ENCODE data around the gene TLE6.
"Not testable (repeated sequence)": the region's sequence is repeated elsewhere in the genome, so short reads cannot be mapped to it uniquely, and the experiment has no call there.

TLE6 gene

DNA sequence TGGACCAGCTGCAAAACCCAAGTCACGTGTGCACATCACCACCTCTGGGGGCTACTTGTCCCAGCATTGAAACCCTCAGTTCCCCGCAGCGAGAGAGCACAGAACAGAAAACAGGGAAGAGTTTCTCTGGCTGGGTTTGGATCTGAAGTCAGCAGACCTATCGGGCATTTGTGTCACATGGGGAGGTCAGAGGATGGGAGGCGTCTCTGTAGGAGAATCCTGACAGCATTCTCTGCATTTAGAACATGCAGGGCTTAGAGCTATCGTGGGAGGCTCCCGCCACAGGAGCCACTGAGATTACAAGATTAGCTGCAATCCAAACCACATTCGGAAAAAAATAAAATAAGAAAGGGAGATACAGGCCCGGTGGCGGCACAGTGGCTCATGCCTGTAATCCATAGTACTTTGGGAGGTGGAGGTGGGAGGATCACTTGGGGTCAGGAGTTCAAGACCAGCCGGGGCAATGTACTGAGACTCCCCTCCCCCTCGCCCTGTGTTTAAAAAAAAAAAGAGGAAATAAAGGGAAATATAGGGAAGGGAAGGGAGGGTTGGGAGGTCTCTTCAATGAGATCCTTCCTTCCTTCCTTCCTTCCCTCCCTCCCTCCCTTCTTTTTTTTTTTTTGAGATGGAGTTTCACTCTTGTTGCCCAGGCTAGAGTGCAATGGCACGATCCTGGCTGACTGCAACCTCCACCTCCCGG lies 2.9 kb upstream of the TLE6 start:
- DNase-seq (ENCODE audit: low spot score): no peak

DNA sequence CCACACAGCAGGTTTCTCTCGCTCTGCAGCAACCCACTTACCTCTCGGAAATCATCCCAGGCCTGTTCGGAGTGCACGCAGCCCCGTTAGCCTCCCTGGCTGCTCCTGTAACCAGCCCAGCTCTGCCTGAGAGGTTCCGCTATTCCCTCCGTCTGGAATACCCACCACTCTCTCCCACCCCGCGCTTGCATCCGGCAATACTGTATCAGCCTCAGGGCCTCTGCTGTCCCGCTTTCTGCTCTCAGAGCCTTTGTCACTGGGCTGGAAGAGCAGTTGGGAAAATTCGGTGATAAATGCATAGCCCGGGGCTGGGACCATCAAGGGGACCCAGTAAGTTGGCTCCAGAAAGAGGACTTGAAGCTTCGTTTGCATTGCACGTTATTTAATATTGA lies 759 bp upstream of the TLE6 start:
- DNase-seq (ENCODE audit: low spot score): no peak

DNA sequence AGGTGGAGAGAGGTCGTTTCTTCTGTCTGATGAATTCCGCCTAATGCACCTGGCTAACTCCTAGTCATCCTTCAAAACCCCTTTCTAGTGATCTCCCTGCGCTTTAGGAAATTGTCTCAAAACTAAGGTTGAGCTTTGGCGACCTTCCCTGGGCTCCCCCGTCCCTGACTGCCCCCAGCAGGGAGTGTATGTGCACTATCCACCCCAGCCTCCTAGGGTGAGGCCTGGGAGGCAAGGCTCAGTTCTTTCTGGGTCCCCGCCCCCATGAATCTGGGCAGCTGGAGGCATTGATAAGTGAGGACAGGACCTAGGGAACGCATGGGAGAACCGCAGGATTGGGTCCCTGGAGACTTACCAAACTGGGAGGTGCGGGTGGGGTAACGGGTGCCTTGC lies 378 bp downstream of the TLE6 start:
- DNase-seq (ENCODE audit: low spot score): no peak

DNA sequence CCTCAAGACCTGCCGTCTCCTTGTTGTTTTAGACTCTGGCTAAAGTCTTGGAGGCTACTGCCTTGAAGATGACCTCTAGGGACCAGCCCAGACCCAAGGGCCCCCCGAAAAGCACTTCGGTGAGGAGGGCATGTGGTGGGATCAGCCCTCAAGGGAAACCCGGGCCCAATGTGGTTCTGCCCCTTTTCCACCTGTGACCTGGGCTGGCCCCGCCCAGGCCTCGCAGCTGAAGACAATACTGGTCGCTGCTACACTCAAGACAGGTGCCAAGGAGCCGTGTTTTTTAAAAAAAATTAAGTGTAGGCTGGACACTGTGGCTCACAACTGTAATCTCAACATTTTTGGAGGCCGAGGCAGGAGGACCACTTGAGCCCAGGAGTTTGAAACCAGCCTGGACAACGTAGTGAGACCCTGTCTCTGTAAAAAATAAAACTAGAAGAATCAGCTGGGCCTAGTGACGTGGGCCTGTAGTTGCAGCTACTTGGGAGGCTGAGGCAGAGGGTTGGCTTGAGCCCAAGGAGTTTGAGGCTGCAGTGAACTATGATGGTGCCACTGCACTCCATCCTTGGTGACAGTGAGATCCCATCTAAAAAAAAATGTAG lies 903 bp downstream of the TLE6 start:
- no peak for DNase-seq (ENCODE audit: low spot score)

DNA sequence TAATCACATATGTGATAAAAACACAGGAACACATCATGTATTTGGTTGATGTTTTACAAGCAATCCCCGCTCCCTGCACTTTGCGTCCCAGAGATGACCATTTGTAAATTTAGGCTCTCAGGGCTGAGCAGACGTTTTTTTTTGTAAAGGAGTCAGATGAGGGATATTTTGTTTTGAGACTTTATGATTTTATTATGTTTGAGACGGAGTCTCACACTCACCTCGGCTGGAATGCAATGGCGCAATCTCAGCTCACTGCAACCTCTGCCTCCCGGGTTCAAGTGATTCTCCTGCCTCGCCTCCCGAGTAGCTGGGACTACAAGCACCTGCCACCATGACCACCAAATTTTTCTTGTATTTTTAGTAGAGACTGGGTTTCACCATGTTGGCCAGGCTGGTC lies 1.4 kb downstream of the TLE6 start:
- DNase-seq (ENCODE audit: low spot score): no peak

DNA sequence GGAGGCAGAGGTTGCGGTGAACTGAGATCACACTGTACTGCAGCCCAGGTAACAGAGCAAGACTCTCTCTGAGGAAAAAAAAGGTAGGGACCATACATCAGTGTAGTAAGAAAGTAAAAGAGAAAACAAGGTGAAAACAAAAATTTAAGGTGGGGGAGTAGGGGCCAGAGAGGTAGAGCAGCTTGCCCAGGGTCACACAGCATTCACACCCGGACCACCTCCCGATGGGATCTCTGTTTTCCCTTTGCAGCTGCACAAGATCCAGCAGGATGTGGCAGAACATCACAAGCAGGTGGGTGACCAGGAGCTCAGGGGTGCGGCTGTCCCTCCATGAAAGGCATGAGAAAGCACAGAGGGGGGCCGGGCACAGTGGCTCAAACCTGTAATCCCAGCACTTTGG lies 4.5 kb downstream of the TLE6 start:
- no peak for DNase-seq (ENCODE audit: low spot score)

DNA sequence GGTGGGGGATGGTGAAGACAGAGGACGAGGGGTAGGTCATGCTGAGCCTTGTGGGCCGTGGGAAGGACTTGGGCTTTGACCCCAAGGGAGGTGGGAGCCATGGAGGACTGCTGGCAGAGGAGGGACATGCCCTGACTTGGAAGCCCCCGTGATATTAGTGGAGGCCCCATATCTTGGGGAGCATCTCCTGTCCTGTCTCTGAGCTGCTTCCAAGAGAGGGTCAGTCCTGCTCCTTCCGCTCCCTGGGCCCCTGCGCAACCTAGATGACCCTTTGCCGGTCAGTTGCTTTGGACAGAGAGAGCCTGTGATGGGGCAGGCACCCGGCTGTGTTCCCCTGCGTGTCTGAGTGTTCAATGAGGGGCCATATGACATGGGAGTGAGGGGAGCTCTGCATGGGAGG lies 5.2 kb downstream of the TLE6 start:
- DNase-seq (ENCODE audit: low spot score): no peak

DNA sequence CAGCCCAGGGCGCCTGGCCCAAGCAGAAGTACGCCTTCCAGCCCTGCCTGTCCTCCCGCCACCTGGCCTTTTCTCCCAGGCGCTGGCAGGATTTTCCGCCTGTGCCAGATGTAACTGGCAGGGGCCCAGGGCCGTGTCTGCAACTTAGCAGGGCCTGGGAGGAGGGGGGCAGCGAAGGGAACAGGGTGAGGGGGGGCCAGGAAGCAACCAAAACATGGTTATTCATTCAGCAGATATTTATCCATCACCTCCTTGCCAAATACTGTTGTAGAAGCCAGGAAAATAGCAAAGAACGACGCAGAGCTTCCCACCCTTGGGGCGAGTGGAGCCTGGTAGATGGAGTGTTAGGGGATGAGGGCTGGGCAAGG lies 5.6 kb downstream of the TLE6 start:
- peak; percentile 93 for DNase-seq (ENCODE audit: low spot score)

DNA sequence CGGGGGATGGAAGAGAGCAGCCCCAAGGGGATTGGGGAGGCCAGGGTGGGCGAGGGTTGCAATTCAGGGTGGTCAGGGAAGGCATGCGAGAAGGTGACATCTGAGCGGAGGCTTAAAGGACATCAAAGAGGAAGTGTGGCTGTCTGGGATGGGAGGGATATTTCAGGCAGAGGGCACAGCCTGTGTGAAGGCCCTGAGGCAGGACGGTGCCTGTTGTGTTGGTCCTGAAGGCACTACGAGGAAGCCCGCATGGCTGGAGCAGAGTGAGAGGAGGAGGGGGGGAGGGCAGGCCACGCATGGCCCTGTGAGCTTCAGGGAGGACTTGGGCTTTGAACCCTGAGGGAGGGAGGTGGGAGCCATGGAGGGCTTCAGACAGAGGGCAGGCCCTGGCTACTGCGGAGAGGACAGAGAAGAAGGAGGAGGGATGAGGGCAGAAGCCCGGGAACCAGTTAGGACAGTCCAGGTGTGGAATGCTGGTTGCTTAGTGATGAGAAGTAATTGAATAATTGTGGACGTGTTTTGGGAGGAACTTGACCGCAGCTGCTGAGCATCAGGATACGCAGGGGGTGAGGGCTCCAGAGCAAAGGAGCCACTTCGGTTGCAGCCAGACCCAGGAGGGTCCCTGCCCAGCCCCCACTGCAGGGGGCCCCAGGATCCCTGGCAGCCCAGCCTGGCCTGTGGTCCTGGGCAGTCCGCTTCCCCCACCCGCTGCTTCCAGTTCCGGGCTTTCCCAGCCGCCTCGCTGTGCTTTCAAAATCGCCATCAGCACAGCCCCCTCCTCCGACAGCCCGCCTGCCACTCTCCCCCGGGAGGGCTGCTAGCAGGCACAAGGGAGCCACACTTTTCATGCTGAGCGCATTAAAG lies 6.2 kb downstream of the TLE6 start:
- DNase-seq (ENCODE audit: low spot score): peak; percentile 72

DNA sequence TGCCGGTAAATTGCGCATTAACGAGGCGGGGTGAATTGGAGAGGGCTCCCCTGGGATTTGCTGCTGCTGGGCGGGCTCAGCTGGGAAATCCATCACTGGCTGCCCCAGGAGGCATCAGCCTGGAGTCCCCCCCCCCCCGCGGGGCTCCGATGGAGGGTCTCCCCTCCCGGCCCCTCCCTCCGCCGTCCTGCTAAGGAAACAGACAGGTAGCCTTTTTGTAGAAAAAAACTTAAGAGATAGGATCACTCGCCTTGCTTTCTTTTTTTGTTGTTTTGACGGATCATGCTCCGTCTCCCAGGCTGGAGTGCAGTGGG lies 6.8 kb downstream of the TLE6 start:
- peak; percentile 66 for DNase-seq (ENCODE audit: low spot score)

DNA sequence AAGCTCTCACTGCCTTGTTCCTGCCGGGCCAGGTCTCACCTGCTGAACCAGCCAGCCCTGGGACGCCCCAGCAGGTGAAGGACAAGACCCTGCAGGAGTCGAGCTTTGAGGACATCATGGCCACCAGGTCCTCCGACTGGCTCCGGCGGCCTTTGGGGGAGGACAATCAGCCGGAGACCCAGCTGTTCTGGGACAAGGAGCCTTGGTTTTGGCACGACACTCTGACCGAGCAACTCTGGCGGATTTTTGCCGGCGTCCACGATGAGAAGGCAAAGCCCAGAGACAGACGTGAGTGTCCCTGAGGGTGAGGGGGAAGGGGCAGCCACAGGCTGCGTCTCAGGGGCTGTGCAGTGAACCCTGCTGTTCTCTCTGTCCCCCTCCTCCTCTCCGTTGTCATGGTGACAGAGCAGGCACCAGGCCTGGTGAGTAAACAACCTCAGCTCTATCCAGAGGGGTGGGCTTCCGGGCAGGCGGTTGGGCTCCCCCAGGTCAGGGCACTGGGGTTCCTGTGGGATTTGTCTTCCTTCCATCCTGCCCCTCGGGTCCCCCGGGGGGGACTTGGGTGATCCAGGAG lies 9.7 kb downstream of the TLE6 start:
- DNase-seq (ENCODE audit: low spot score): no peak

DNA sequence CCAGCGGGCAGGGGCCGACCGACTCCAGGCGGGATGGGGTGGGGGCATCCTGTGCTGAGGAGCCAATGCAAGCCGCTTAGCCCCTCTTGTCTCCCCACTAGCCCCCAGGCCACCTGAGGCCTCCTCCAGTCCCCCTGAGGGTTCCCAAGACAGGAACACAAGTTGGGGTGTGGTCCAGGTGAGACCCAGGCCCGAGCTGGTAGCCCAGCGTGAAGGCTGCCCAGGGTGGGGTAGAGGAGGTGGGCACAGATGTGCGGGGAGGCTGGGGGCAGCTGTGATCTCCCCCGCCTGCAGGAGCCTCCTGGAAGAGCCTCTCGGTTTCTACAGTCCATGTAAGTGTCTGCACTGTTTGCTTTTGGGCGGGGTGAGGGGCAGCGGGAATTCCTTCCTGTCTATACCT lies 10.4 kb downstream of the TLE6 start:
- DNase-seq (ENCODE audit: low spot score): no peak

DNA sequence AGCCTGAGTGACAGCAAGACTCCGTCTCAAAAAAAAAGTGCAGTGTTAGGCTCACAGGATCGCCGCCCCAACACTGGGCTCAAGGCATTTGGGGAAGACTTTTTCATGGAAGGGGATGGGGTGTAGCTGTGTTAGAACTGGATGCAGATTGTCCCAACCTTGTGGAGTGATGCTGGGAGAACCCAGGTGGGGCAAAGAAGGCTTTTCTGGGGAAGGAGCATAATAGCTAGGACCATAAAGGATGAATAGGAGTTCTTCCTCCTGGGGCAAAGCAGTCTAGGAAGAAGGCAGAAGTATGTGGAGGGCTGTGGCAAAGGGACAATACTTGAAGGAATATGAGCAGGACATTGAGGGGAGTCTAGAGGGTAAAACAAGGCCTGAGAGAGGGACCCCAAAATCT lies 11.2 kb downstream of the TLE6 start:
- DNase-seq (ENCODE audit: low spot score): no peak

DNA sequence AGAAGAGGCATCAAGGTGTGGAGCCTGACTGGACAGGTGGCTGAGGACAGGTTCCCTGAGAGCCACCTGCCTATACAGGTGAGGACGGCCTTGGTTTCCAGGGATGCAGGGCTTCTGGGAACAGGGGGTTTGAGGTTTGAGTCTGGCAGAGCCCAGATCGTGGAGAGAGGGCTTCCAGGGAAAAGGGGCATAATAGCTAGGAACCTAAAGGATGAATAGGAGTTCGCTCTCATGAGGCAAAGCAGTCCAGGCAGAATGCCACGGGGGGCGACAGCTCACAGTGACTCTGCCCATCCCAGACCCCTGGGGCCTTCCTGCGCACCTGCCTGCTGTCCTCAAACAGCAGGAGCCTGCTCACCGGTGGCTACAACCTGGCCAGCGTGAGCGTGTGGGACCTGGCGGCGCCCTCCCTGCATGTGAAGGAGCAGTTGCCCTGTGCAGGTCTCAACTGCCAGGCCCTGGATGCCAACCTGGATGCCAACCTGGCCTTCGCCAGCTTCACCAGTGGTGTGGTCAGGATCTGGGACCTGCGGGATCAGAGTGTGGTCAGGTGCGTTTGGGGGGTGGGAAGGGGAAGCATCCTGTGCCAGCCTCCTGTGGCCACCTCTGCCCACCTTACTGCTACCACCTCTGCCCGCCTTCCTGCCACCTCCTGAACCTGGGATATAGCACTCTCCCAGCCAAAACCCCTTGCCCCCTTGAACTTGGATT lies 12.0 kb downstream of the TLE6 start:
- DNase-seq (ENCODE audit: low spot score): no peak

DNA sequence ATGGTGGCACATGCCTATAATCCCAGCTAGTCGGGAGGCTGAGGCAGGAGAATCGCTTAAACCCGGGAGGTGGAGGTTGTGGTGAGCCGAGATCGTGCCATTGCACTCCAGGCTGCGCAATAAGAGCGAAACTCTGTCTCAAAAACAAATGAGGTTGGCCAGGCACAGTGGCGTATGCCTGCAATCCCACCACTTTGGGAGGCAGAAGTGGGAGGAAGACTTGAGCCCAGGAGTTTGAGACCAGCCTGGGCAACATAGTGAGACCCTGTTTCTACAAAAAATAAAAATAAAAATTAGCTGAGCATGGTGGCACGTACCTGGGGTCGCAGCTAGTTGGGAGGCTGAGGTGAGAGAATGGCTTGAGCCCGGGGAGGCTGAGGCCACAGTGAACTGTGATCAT lies 15.0 kb downstream of the TLE6 start:
- not testable (repeated sequence) for DNase-seq (ENCODE audit: low spot score)

DNA sequence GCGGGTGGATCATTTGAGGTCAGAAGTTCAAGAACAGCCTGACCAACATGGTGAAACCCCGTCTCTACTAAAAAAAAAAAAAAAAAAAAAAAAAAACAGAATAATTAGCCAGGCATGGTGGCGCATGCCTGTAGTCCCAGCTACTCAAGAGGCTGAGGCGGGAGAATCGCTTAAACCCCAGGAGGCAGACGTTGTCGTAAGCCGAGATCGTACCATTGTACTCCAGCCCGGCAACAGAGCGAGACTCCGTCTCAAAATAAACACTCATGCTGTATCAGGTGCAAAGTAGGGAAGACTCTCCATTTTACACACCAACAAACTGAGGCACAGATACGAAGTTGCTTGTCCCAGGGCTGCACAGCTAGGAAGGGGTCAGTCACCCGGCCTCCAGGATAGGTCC lies 15.6 kb downstream of the TLE6 start:
- DNase-seq (ENCODE audit: low spot score): no peak

DNA sequence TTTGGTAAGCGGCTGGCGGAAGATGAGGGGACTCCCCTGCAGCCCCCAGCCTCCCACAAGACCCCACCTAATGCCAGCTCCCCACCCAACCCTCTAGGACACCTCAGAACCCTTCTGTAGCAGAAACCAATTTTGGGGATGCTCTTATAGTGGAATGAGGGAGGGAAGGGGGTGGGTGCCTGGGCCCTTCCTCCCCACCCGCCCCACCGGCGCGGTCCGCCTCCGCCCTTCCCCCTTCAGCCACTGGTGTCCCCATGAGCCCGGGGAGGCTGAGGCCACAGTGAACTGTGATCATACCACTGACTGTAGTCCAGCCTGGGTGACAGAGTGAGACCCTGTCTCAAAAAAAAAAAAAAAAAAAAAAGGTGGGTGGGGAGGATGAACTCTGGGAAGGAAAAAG lies 16.2 kb downstream of the TLE6 start:
- no peak for DNase-seq (ENCODE audit: low spot score)

DNA sequence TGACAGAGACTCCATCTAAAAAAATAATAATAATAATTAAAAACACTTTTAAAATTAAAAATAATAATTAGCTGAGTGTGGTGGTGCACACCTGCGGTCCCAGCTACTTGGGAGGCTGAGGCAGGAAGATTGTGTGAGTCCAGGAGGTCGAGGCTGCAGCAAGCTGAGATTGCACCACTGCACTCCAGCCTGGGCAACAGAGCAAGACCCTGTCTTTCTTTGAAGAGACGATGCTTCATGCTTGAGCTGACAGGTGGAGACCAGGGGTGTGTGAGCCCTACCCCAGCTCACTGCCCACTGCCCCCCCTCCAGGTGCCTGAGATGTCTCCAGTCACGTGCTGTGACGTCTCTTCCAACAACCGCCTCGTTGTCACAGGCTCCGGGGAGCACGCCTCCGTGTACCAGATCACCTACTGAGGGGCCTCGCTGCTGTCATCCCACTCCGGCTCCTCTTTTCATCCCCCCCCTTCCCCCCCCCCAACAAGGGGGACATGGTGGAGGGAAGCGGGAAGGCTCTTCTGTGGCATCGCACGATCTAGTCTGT lies 17.3 kb downstream of the TLE6 start:
- no peak for DNase-seq (ENCODE audit: low spot score)

DNA sequence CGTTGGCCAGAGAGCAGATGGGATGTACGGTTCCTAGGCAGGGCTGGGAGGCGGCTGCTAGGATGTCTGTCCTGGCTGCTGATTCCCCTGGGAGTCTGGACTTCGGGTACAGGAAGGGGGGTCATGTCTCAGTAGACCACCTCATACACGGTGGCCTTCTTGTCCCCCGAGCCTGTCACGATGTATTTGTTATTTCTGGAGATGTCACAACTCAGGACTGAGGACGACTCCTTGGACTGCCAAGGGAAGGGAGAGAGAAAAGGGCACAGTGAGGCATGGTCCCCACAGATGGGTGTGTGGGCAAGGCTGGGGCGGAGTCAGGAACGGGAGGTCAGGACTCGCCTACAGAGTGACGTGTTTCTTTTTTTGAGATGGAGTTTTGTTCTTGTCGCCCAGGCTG lies 20.4 kb downstream of the TLE6 start:
- DNase-seq (ENCODE audit: low spot score): no peak

DNA sequence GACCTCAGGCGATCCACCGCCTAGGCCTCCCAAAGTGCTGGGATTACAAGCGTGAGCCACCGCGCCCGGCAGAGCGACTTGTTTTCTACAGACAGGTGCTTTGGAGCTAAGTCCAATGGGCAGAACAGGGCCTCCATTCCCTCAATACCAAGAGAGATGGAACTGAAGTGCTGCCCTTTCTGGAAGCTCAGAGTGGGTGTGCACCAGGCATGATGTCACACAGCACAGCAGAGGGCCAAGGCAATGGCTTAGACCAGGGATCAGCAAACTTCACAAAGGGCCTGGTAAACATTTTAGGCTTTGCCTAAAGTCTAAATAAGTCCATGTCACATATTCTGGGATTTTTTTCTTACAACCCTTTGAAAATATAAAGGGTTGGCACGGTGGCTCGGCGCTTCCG lies 21.3 kb downstream of the TLE6 start:
- no peak for DNase-seq (ENCODE audit: low spot score)

DNA sequence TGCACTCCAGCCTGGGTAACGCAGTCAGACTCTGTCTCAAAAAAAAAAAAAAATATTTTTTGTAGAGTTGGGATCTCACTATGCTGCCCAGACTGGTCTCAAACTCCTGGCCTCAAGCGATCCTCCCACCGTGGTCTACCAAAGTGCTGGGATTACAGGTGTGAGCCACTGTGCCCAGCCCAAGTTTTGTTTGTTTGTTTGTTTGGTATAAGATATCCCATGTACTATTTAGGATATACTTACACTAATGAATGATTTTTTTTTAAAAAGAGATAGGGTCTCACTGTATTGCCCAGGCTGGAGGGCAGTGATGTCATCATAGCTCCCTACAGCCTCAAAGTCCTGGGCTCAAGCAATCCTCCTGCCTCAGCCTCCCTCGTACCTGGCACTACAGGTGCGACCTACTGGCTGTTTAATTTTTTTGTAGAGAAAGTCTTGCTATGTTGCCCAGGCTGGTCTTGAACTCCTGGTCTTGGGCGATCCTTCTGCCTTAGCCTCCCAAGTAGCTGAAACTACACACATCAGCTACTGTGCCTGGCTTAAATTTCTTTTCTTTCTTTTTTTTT lies 24.0 kb downstream of the TLE6 start:
- no peak for DNase-seq (ENCODE audit: low spot score)

DNA sequence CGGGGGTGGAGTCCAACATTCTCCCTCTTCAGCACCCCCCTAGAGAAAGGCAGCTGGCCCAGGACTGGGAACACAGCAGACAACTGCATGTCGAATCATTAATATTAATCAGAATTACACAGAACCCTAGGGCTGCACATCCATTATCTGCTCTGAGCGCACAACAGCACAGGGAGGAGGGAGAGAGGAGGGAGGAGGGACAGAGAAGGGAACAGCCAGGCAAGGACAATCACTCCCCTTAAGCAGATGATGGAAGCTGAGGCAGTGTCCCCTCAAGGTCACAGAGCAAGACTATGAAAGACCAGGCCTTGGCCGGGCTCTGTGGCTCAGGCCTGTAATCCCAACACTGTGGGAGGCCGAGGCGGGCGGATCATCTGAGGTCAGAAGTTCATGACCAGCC lies 25.7 kb downstream of the TLE6 start:
- DNase-seq (ENCODE audit: low spot score): no peak

Measured in AG08395 (cell line).